KOPT-K1 (cell line): ENCODE data around the gene TYW1.
A peak's percentile ranks its signal among the peaks of the same experiment; 100 is the strongest.
"Not testable (repeated sequence)": the region's sequence is repeated elsewhere in the genome, so short reads cannot be mapped to it uniquely, and the experiment has no call there.

ENCODE experiments used
- H3K27ac ChIP-seq: fragments of 200-600 bp; sonication (generic); 2 replicates; pipeline ENCODE4 v1.5.1; 2016; ENCODE audit warnings: antibody characterized with exemption, mild to moderate bottlenecking, low read depth, low read length; ENCODE audit not compliant: poor library complexity, severe bottlenecking
- H3K36me3 ChIP-seq: fragments of 200-600 bp; sonication (generic); 2 replicates; pipeline ENCODE4 v1.5.1; 2017; ENCODE audit warnings: antibody characterized with exemption, mild to moderate bottlenecking, low read length, moderate library complexity; ENCODE audit not compliant: insufficient read depth
- H3K9me3 ChIP-seq: fragments of 200-600 bp; sonication (generic); 2 replicates; pipeline ENCODE4 v1.5.1; 2017; ENCODE audit warnings: antibody characterized with exemption, low read length, mild to moderate bottlenecking; ENCODE audit not compliant: insufficient read depth, poor library complexity, severe bottlenecking

TYW1 gene

GRCh38 chr7:67114483-67115246, 118.0 kb downstream of the TYW1 start:
- peaks cover 17% of the 10 kb centered on the region for H3K36me3 ChIP-seq

GRCh38 chr7:67120491-67120890, 123.9 kb downstream of the TYW1 start:
- not testable (repeated sequence) for H3K27ac ChIP-seq, H3K9me3 ChIP-seq
- H3K36me3 ChIP-seq: peaks cover 20% of the 10 kb centered on the region

More at GRCh38 chr7:67114483-67115246, 118.0 kb downstream of the TYW1 start:
- H3K27ac ChIP-seq, H3K9me3 ChIP-seq: not testable (repeated sequence)

- peak overlapping the region; percentile 41 for H3K27ac ChIP-seq
- not testable (repeated sequence) for H3K36me3 ChIP-seq, H3K9me3 ChIP-seq
Observed at GRCh38 chr7:67128257-67128656, 131.6 kb downstream of the TYW1 start.

- not testable (repeated sequence) for H3K36me3 ChIP-seq, H3K9me3 ChIP-seq, H3K27ac ChIP-seq
Observed at GRCh38 chr7:67130766-67131165, 134.1 kb downstream of the TYW1 start.

- H3K36me3 ChIP-seq, H3K27ac ChIP-seq, H3K9me3 ChIP-seq: not testable (repeated sequence)
Observed at GRCh38 chr7:67134912-67135311, 138.3 kb downstream of the TYW1 start.

- H3K36me3 ChIP-seq, H3K27ac ChIP-seq, H3K9me3 ChIP-seq: not testable (repeated sequence)
Observed at GRCh38 chr7:67135617-67136486, 139.2 kb downstream of the TYW1 start.

GRCh38 chr7:67137489-67137888, 140.9 kb downstream of the TYW1 start:
- not testable (repeated sequence) for H3K9me3 ChIP-seq, H3K36me3 ChIP-seq, H3K27ac ChIP-seq

GRCh38 chr7:67139876-67140275, 143.2 kb downstream of the TYW1 start:
- H3K27ac ChIP-seq, H3K36me3 ChIP-seq, H3K9me3 ChIP-seq: not testable (repeated sequence)

GRCh38 chr7:67141001-67141400, 144.4 kb downstream of the TYW1 start:
- not testable (repeated sequence) for H3K27ac ChIP-seq, H3K36me3 ChIP-seq, H3K9me3 ChIP-seq

- H3K36me3 ChIP-seq, H3K9me3 ChIP-seq, H3K27ac ChIP-seq: not testable (repeated sequence)
Observed at GRCh38 chr7:67143091-67143786, 146.6 kb downstream of the TYW1 start.

GRCh38 chr7:67145581-67146193, 149.1 kb downstream of the TYW1 start:
- not testable (repeated sequence) for H3K27ac ChIP-seq, H3K9me3 ChIP-seq, H3K36me3 ChIP-seq

GRCh38 chr7:67149131-67149530, 152.5 kb downstream of the TYW1 start:
- not testable (repeated sequence) for H3K36me3 ChIP-seq, H3K27ac ChIP-seq, H3K9me3 ChIP-seq

- H3K36me3 ChIP-seq, H3K27ac ChIP-seq: not testable (repeated sequence)
- peaks cover 13% of the 10 kb centered on the region for H3K9me3 ChIP-seq
Observed at GRCh38 chr7:67154374-67154773, 157.7 kb downstream of the TYW1 start.

- H3K9me3 ChIP-seq: peaks cover 13% of the 10 kb centered on the region
- not testable (repeated sequence) for H3K27ac ChIP-seq, H3K36me3 ChIP-seq
Observed at GRCh38 chr7:67156064-67156463, 159.4 kb downstream of the TYW1 start.

- H3K27ac ChIP-seq: peak overlapping the region; percentile 30
- not testable (repeated sequence) for H3K9me3 ChIP-seq, H3K36me3 ChIP-seq
Observed at GRCh38 chr7:67163285-67163684, 166.7 kb downstream of the TYW1 start.
